GM21360 (cell line): ENCODE results near the gene OVCH2.
"Not testable (repeated sequence)": the region's sequence is repeated elsewhere in the genome, so short reads cannot be mapped to it uniquely, and the experiment has no call there.

Experiments
- ATAC-seq: cut with Tn5 transposase; IDR thresholded peaks from one replicate; pipeline ENCODE4 v1.9.1; 2021; ENCODE audit warnings: mild to moderate bottlenecking, moderate library complexity; ENCODE audit not compliant: unreplicated experiment

The OVCH2 gene

GRCh38 chr11:7672276-7672959 is 33.9 kb downstream of the OVCH2 start:
- ATAC-seq = peak; percentile 11

- ATAC-seq = peak; percentile 75
These were observed 34.7 kb downstream of the OVCH2 start for GRCh38 chr11:7671347-7672215.

GRCh38 chr11:7670641-7671040 is 35.6 kb downstream of the OVCH2 start:
- no peak for ATAC-seq

- no peak for ATAC-seq
These were observed 37.4 kb downstream of the OVCH2 start for GRCh38 chr11:7668911-7669310.

DNA sequence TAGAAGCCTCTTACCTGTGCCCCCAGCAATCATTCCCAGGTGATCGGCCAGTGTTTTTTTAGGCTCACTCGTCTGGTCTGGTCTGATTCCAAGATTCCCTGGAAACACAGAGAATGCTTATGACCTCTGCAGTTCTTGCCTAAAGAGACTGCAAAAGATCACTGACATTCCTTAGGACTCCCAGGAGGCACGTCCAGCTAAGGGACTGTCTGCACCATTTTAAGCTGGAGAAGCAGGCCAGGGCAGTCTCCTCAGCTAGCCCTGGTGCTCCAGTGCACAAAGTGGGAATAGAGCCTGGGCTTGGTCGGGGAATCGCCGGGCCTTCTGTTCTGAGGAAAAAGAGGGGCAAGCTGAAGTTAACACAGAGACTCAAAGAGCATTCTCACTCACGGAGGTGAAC is 37.8 kb downstream of the OVCH2 start:
- no peak for ATAC-seq

DNA sequence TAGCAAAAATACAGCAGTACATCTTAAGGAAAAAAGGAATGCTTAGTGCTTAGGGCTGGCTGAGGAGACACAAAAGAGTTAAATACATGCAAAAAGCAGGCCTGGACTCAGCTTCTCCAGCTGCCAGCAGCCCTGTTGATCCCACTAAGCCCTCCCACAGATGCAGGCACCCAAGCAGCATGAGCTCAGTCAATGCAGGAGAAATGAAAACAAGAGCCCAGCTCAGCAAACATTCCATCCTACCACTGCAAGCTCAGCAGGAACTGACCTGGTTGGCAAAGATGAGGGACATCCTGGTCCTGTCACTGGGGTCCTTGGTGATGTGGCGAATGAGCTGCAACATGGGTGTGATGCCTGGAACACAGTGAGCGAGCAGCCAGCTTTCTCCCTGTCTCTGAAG is 38.8 kb downstream of the OVCH2 start:
- ATAC-seq = no peak

DNA sequence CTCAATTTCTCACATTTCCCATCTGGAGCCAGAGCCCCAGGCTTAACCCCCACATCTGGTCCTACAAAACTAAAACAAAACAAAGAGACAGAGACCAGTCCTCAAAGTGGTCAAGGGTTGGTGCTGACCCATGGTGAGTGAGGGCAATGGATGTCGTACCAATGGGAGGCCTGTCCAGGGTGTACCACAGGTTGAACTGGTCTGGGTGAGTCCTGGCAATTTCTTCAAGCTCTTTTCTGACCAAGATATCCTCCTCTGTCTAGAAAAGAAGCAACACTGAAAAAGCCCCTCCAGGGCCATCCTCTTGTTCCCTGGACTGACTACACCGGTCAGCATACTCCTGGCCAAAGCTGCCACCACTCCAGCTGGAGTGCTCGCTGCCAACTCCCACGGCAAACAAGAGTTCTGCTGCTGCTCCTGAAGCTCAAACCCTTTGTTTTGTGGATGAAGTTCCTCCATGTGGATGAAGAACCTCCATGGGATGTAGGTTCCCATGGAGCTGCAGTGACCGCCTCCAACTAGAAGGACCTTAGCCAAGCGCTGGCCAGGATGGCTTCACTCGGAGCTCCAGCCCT is 39.9 kb downstream of the OVCH2 start:
- no peak for ATAC-seq

GRCh38 chr11:7665473-7666291 is 40.6 kb downstream of the OVCH2 start:
- peak; percentile 95 for ATAC-seq

DNA sequence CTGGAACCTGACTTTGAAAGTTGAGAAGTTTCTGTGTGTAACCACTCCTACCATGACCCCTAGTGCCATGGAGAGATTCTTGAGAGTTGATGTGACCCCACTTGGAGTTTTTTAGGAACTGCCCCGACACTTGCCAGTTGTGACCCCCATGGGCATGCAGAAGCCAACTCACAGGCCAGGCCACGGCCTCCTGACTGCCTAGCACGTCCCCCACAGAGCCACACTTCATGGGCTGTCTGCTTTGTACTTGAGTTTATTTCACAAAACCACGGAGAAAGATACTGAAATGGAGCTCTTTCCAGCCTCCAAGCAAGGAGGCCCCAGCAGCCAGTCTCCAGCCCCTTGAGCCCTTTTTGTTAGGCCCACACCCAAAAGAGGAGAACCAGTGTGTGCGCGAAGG is 41.4 kb downstream of the OVCH2 start:
- ATAC-seq = no peak

- not testable (repeated sequence) for ATAC-seq
These were observed 42.7 kb downstream of the OVCH2 start for GRCh38 chr11:7663531-7663930.

GRCh38 chr11:7657306-7658025 is 48.8 kb downstream of the OVCH2 start:
- no peak for ATAC-seq

- ATAC-seq = no peak
These were observed 49.6 kb downstream of the OVCH2 start for GRCh38 chr11:7656704-7657103.

GRCh38 chr11:7655253-7656217 is 50.7 kb downstream of the OVCH2 start:
- ATAC-seq = no peak

- no peak for ATAC-seq
These were observed 52.0 kb downstream of the OVCH2 start for GRCh38 chr11:7654195-7654705.

DNA sequence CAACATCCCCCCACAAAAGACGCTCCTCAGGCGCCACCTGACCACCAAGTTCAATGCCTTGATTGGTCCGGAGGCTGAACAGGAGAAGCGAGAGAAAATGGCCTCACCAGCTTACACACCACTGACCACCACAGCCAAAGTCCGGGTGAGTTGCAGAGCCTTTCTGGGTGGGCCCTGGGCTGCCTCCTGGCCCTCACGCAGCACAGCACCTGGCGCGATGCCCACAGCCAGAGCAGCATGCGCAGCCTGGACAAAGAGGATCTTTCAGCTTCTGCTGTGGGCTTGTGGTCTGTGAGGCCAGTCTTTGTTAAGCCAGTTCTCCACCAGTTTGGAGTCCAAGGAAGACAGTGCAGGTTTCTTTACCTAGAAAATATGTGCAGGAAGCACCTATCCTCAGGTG is 54.6 kb downstream of the OVCH2 start:
- no peak for ATAC-seq

- ATAC-seq = no peak
These were observed 55.1 kb downstream of the OVCH2 start for GRCh38 chr11:7651140-7651551.

DNA sequence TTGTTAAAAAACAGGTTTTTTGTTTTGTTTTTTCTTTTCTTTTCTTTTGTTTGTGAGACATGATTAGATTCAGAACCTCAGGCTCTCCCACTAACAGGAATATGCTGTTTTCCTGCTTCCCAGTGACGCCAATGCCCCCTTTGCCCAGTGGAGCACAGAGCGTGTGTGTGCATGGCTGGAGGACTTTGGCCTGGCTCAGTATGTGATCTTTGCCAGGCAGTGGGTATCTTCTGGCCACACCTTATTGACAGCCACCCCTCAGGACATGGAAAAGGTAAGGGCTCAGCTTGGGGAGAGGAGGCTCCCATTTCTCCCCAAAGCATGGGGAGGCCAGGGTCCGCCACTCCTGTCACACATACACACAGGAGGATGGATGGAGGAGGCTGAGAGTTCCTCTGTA is 58.0 kb downstream of the OVCH2 start:
- ATAC-seq = no peak

GRCh38 chr11:7646866-7647265 is 59.4 kb downstream of the OVCH2 start:
- ATAC-seq = no peak

- no peak for ATAC-seq
These were observed 61.1 kb downstream of the OVCH2 start for GRCh38 chr11:7645206-7645605.
